ENCODE measurements around the gene OR8H1.

The OR8H1 gene, protein sequence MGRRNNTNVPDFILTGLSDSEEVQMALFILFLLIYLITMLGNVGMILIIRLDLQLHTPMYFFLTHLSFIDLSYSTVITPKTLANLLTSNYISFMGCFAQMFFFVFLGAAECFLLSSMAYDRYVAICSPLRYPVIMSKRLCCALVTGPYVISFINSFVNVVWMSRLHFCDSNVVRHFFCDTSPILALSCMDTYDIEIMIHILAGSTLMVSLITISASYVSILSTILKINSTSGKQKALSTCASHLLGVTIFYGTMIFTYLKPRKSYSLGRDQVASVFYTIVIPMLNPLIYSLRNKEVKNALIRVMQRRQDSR

DNA sequence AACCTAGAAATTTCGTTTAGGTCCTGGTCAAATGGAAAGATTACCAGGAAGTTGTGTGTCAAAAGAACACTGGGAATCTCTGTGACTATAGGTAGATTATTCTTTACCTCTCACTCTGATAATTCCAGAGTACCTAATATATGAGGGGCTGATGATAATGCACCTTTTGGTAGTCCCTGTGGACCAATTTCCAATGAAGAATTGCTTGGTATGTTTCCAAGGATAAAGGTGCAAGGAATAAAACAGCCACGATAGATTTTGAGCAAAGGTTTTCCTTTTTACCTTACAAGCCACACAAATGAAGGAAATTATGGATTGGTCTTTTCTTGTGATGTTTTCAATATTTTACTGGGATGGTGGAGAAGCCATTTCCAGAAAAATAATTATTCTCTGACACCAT, at the start of gene OR8H1:
Gene OR8H1, minus strand, starts transcription at position 101 of the 400 bp plus-strand sequence. CDS start 1,192 bp downstream, outside the sequence.
- DNase-seq (ENCODE audit: low read depth) = no peak

DNA sequence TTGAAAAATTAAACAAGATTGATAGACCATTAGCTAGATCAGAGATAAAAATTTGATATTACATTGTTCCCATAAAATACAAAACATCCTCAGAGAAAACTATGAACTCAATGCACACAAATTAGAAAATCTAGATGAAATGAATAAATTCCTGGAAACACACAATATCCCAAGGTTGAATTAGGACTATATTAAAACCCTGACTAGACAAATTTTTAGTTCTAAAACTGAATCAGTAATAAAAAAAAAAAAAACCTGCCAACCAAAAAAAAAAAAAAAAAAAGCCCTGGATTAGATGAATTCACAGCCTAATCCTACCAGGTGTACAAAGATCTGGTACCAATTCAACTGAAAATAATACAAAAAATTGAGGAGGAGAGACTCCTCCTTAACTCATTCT, 48.2 kb upstream of the OR8H1 start:
- DNase-seq (ENCODE audit: low read depth) = no peak

DNA sequence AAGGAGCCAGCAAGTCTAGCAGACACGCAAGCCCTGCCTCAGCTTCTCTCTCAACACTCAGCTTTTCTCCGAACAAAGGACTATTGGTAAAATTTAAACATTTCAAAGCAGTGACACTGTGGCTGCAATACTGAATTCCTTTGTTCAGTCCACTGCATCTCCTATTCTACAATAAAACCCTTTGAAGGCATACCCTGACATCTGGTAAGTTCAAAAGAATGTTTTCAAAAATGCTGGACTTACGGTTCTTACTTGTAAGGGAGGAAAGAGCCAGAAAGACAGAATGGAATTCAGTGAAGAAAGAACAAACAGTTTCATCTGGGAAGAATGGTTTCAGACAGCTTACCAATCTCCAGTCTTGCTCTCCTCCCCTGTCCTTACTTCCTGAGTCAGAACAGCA, 41.1 kb upstream of the OR8H1 start:
- no peak for DNase-seq (ENCODE audit: low read depth)

DNA sequence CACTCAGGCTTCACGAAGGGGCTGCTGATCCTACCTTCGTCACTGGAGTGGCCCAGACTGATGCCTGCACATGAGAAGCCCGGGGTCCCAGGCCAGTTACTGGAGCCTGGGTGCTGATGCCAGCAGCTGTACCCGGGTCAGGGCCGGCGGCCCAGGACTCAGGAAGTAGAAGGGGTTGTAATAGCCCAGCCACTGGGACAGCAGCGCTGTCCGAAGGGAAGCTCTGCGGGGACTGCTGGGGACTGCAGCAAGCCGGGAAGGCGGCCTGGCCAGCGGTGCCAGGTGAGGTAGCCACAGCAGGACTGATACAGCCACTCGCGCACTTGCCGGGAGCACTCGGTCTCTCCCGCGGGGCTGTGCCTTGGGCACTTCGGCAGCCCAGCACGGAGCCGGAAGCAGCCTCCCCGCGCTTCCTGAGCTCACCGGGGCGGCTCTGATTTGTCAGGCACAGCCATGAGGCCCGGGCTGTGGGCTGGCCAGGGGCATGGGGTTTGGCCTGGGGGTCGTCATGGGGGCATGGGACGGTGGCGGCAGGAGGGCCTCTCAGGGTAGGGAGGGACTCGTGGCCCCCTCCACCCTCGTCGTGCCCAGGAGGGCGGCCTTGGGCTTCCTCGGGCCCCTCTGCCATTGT, 39.9 kb upstream of the OR8H1 start:
- no peak for DNase-seq (ENCODE audit: low read depth)

DNA sequence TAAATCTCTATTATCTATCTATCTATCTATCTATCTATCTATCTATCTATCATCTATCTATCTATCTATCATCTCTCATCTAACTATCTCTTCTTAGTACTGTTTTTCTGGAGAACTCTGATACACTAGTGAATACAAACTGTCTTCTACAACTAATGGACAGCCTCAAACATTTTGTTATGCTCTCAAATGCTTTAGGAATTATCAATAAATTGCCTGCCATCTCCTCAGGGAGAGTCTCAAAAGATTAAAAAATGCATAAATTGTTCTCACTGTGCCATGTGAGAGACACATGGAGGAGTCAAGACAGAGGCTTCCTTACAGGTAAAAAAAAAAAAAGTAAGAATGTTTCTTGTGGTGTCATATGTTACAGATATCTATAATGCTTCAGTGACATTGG, 22.8 kb upstream of the OR8H1 start, which contains the start of gene OR8K3:
Gene OR8K3, plus strand, starts transcription at position 301 of the 400 bp plus-strand sequence. CDS start 3,163 bp downstream, outside the sequence.
- DNase-seq (ENCODE audit: low read depth) = no peak

DNA sequence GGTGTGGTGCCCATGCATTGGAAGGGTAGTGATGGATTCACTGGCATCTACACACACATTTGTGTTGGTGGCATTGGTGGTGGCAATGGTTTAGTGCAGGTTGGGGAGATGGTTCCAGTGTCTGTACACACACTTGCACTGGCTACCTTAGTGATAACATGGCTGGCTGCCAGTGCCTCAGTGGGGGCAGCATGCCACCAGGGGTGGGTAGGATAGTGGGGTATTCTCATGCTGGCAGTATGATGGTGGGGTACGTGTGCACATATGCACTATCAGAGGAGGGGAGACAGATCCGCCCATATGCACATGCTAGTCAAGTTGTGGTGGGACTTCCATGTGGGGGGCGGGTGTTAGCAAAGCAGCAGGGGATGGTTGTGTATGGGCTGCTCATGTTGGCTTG, 15.8 kb upstream of the OR8H1 start:
- no peak for DNase-seq (ENCODE audit: low read depth)

DNA sequence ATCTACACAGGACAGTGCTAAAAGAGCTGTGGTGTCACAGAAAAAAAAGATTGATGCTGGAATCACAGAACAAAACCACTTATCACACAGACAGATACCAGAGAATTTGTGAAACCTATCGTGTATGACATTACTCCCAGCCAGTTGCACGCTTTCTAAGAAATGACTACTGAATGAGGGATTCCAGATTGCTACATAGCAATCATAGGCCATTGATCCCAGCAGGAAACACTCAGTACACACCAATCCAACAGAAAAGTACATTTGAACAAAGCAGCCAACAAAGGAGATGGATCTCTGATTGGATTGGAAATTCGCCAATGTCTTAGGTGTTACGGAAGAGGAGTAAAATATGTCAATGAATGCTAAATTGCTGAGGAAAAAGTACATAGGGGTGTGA, 4.8 kb upstream of the OR8H1 start:
- DNase-seq (ENCODE audit: low read depth) = no peak

DNA sequence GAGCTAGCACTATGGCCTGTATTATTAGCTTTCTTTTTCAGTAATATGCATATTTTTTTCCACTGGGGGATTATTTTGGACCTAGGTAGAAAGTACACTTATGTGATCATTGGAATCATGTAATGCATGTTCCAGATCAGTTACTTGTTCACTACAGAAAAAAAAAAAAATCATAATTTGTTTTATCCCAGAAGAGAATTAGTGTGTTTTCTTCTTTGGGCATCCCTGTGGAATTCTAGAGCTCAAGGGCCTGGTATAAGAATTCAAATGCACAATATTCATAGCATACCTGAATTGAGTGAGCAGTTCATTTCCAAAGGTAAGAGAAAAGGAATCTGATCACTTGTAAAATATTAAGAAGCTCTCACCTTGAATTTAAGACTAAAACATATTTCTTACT, 18.2 kb downstream of the OR8H1 start, which contains the start of gene OR5T1:
Gene OR5T1, plus strand, starts transcription at position 301 of the 400 bp plus-strand sequence. CDS start 1,485 bp downstream, outside the sequence.
- DNase-seq (ENCODE audit: low read depth) = no peak

DNA sequence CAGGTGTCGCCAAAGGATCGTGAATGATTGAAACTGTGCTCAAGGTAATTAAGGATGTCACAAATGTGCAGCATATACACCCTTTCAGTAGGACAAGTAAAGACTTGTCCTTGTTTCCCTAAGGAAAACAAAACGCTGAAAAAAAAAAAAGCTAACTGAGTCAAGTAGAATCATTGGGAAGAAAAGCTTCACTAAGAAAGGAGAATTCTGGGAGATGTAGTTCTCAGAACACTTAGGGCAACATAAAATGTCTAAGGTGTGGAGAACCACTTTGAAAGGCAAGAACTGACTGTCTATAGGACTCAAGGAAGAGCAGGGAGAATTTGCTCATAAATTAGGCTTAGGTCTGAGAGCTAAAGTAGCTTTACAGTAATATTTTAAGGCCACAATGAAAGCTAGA, 21.0 kb downstream of the OR8H1 start:
- no peak for DNase-seq (ENCODE audit: low read depth)

DNA sequence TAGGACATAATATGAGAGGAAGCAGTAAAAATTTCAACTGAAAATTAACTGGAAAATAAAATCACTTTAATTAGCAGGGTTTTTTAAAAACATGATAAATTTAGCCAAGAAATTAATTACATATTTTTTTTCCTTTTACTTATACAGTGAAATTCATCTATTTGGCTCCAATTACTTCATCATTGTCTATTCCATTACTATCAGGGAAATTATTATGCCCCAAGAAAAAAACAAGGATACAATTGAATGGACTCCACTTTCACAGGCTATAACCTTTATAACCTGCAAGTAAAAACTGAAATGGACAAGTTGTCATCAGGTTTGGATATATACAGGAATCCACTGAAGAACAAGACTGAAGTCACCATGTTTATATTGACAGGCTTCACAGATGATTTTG, 40.1 kb downstream of the OR8H1 start, which contains the start of gene OR5T3:
Gene OR5T3, plus strand, starts transcription at position 301 of the 400 bp plus-strand sequence. Its CDS starts 0 bp downstream, at position 301.
- DNase-seq (ENCODE audit: low read depth) = no peak
